Measurements from ENCODE around the gene ZNF117.
"Not testable (repeated sequence)": the region's sequence is repeated elsewhere in the genome, so short reads cannot be mapped to it uniquely, and the experiment has no call there.

Gene ZNF117

GRCh38 chr7:64990936-64991335 is at the start of gene ZNF117:
TSS of gene ZNF117 (minus strand) at chr7:64991036.
- Mint-ChIP-seq H3K27me3 (no peaks in the 10 kb centered on the region), H3K9me3 (peaks cover 51% of the 10 kb centered on the region), H3K4me3 (no peak within 1 kb of the TSS), H3K36me3 (peaks cover 90% of the 10 kb centered on the region), H3K4me1 (peaks cover 8% of the 10 kb centered on the region), H3K27ac (no peak within 1 kb of the TSS)
- no peak for ATAC-seq

- H3K9me3 Mint-ChIP-seq, H3K27me3 Mint-ChIP-seq, H3K36me3 Mint-ChIP-seq: not testable (repeated sequence)
- peak overlapping the region; percentile 82 for H3K27ac Mint-ChIP-seq
- peak overlapping the region; percentile 78 for H3K4me3 Mint-ChIP-seq
- peak; percentile 37 for ATAC-seq
- peaks cover 20% of the 10 kb centered on the region for H3K4me1 Mint-ChIP-seq
These were observed 47.9 kb upstream of the ZNF117 start for GRCh38 chr7:65038767-65039166.

DNA sequence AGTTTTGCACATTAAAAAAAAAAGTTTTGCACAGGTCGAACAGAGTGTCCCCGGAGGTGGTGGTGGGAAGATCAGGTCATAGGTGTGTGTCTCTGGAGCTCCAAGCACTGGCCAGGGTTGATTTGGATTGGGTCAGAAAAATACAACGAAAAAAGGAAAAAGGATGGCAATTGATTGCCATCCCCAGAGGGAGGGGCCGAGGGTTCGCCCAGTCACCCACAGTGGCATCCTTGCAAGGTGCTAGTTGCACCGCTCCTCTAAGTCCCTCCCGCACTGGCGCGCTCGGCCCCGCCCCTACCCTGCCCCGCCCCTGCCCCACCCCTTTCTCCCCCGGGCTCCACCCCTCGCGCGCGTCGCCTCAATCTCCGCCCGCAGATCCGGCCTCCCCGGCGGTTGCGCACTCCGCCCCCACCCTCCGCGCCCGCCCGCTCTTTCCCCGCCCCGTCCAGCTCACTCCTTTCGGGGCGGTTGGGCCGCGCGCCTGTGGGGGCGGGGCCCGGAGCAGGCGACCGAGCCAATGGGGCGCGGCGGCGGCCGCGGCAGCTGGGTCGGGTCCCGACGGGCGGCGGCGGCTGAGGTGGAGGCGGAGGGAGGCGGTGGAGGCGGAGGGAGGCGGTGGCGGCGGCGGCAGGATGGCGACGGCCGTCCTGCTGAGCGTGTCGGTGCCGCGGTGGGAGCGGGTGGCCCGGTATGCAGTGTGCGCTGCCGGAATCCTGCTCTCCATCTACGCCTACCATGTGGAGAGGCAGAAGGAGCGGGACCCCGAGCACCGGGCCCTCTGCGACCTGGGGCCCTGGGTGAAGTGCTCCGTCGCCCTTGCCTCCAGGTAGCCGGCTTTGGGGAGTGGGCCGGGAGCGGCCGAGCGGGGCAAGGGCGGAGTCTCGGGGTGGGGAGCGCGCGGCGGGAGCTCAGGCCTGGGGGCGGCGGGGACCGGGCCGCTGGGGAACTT is 47.2 kb upstream of the ZNF117 start:
- Mint-ChIP-seq H3K4me1 (peaks cover 20% of the 10 kb centered on the region), H3K36me3 (no peaks in the 10 kb centered on the region), H3K4me3 (peak overlapping the region; percentile 84), H3K27me3 (no peaks in the 10 kb centered on the region), H3K27ac (peak overlapping the region; percentile 82), H3K9me3 (peaks cover under 1% of the 10 kb centered on the region)
- peak; percentile 97 for ATAC-seq

DNA sequence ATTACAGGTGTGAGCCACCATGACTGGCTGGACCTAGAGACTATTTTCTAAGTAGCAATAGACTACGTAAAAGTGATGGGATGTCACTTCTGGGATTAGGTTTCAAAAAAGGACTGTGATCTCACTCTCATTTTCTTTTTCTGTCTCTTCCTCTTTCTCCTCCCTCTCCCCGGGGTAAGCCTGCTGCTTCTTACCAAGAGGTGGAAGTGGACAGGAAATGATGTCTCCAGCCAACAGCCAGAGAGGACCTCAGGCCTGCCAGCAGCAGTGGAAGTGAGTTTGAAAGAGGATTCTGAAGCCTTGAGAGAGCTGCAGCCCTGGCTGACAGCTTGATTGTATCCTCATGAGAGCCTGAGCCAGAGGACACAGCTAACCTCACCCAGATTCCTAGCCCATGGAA is 45.7 kb upstream of the ZNF117 start:
- ATAC-seq, result not testable (repeated sequence)

DNA sequence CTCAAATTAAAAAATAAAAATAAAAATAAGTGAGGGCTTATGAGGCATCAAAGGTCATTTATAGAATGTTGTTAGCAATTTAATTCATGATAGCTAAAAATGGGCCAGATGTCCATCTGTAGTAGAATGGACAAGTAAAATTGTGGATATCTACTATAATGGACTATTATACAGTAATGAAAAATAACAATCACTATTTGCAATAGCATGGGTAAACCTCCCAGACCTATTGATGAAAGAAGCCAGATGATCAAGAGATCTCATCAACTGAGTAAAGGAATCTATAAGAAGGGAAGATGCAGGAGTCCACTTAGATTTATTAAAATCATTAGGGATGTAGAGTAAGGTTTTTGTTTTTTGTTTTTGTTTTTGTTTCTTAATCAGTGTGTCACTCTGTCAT is 44.6 kb upstream of the ZNF117 start:
- H3K27me3 Mint-ChIP-seq, H3K27ac Mint-ChIP-seq, H3K36me3 Mint-ChIP-seq, H3K4me3 Mint-ChIP-seq, ATAC-seq, H3K9me3 Mint-ChIP-seq: not testable (repeated sequence)
- peaks cover 20% of the 10 kb centered on the region for H3K4me1 Mint-ChIP-seq

More for the DNA sequence above, 45.7 kb upstream of the ZNF117 start:
- H3K27me3 Mint-ChIP-seq, H3K9me3 Mint-ChIP-seq, H3K4me3 Mint-ChIP-seq, H3K36me3 Mint-ChIP-seq: not testable (repeated sequence)
- Mint-ChIP-seq H3K27ac (peak overlapping the region; percentile 71), H3K4me1 (peaks cover 20% of the 10 kb centered on the region)

GRCh38 chr7:65034120-65034782 is 43.4 kb upstream of the ZNF117 start:
- not testable (repeated sequence) for ATAC-seq, H3K4me3 Mint-ChIP-seq, H3K27me3 Mint-ChIP-seq, H3K9me3 Mint-ChIP-seq, H3K36me3 Mint-ChIP-seq, H3K27ac Mint-ChIP-seq
- H3K4me1 Mint-ChIP-seq, result peaks cover 14% of the 10 kb centered on the region

DNA sequence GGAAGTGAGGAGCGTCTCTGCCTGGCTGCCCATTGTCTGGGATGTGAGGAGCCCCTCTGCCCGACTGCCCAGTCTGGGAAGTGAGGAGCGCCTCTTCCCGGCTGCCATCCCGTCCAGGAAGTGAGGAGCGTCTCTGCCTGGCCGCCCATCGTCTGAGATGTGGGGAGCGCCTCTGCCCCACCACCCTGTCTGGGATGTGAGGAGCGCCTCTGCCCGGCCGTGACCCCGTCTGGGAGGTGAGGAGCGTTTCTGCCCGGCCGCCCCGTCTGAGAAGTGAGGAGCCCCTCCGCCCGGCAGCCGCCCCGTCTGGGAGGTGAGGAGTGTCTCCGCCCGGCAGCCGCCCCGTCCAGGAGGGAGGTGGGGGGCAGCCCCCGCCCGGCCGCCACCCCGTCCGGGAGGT is 42.6 kb upstream of the ZNF117 start:
- not testable (repeated sequence) for H3K9me3 Mint-ChIP-seq, H3K27ac Mint-ChIP-seq, ATAC-seq

DNA sequence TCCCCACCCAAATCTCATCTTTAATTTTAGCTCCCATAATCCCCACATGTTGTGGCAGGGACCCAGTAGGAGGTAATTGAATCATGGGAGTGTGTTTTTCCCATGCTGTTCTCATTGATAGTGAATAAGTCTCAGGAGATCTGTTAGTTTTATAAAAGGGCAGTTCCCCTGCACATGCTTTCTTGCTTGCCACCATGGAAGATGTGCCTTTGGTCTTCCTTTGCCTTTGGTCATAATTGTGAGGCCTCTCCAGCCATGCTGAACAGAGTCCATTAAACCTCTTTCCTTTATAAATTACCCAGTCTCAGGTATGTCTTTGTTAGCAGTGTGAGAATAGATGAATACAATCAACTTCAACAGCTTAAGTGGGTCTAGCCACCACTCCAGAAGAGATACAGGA is 34.2 kb upstream of the ZNF117 start:
- not testable (repeated sequence) for H3K27ac Mint-ChIP-seq, H3K9me3 Mint-ChIP-seq

More for the DNA sequence above, 42.6 kb upstream of the ZNF117 start:
- not testable (repeated sequence) for H3K4me3 Mint-ChIP-seq, H3K36me3 Mint-ChIP-seq, H3K4me1 Mint-ChIP-seq, H3K27me3 Mint-ChIP-seq

GRCh38 chr7:65020978-65021377 is 30.1 kb upstream of the ZNF117 start:
- not testable (repeated sequence) for H3K36me3 Mint-ChIP-seq, H3K27ac Mint-ChIP-seq, H3K9me3 Mint-ChIP-seq, H3K4me1 Mint-ChIP-seq, H3K4me3 Mint-ChIP-seq, ATAC-seq, H3K27me3 Mint-ChIP-seq

More for the DNA sequence above, 34.2 kb upstream of the ZNF117 start:
- H3K4me1 Mint-ChIP-seq, ATAC-seq, H3K4me3 Mint-ChIP-seq, H3K36me3 Mint-ChIP-seq, H3K27me3 Mint-ChIP-seq: not testable (repeated sequence)

DNA sequence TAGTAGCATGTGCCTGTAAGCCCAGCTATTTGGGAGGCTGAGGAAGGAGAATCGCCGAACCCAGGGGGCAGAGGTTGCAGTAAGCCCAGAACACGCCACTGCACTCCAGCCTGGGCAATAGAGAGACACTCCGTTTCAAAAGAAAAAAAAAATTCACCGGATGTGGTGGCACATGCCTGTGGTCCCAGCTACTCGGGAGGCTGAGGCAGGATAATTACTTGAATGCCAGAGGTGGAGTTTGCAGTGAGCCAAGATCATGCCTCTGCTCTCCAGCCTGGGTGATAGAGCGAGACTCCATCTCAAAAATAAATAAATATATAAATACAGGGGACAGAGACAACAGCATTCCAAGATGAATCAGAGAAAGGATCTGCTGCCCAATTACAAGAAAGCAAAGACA is 19.0 kb upstream of the ZNF117 start:
- peaks cover 21% of the 10 kb centered on the region for H3K4me1 Mint-ChIP-seq
- not testable (repeated sequence) for H3K4me3 Mint-ChIP-seq, H3K27me3 Mint-ChIP-seq, H3K36me3 Mint-ChIP-seq, H3K27ac Mint-ChIP-seq, ATAC-seq, H3K9me3 Mint-ChIP-seq

DNA sequence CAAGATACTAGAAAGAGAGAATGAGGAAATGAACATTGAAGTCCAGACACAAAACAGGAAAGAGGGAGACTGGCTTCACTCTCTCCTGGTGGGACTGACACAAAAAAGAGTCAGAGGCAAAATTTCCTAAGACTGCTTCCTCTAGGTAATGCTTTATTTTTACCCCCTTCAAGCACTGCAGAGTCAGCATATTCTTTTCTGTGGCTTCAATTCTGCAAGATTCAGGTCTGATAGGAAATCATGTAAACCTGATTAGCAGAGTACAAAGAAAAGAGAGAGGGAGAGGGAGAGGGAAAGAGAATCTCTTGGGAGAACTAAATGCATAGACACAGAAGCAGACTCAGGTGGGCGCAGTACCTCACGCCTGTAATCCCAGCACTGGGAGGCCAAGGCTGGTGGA is 18.6 kb upstream of the ZNF117 start:
- not testable (repeated sequence) for ATAC-seq, H3K4me3 Mint-ChIP-seq, H3K27me3 Mint-ChIP-seq, H3K36me3 Mint-ChIP-seq, H3K27ac Mint-ChIP-seq, H3K9me3 Mint-ChIP-seq
- H3K4me1 Mint-ChIP-seq, result peaks cover 26% of the 10 kb centered on the region

- H3K4me3 Mint-ChIP-seq, result peak overlapping the region; percentile 49
- H3K27me3 Mint-ChIP-seq, H3K9me3 Mint-ChIP-seq, ATAC-seq: not testable (repeated sequence)
- H3K36me3 Mint-ChIP-seq, result peaks cover 30% of the 10 kb centered on the region
- H3K27ac Mint-ChIP-seq, result peak overlapping the region; percentile 99
- peaks cover 42% of the 10 kb centered on the region for H3K4me1 Mint-ChIP-seq
These were observed 16.2 kb upstream of the ZNF117 start for GRCh38 chr7:65007036-65007435.

DNA sequence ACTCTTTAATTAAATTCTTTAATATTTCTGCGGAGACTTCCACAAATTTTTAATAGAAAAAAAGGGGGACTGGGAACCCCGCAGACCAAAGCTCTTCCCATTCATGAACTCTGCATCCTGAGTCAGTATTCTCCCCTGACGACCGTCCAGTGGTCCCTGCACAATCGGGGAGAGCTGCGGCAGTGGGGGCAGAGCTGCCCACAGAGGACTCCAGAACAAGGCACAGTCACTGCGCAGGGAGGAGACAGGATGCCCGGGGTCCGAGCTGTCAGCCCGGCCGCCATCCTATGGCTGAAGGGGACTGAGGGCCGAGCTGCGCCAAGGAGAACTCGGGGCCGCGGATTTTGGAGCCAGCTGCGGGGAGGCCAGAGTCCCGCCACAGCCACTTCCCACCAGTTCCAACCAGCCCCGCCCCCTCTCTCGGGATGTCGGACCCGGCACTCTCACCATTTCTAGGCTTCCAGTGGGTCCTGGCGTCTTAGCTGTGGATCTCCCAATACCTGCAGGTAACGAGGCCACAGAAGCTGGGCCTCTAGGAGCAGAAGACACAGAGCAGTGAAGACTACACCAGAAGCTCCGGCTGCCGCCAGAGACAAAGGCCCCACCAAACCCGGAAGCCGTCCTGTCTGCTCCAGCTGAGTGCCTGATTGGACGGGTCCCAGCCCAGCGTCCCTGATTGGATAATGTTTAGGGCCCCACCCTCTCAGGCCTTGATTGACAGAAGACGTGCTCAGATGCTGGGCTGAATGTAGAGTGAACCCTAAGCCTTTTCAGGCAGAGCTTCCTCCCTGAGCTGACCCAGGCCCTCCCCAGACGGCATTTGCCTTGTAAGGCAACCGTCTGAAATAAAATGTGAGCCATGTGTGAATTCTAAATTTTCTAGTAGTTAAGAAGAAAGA is 15.5 kb upstream of the ZNF117 start, which contains the start of gene ERV3-1:
Gene ERV3-1, minus strand, starts transcription at position 594 of the 899 bp plus-strand sequence. CDS start 13,661 bp downstream, outside the sequence.
- Mint-ChIP-seq H3K9me3 (peaks cover under 1% of the 10 kb centered on the region), H3K27ac (peak within 1 kb of the TSS; percentile 99), H3K4me3 (peak within 1 kb of the TSS; percentile 99), H3K4me1 (peaks cover 49% of the 10 kb centered on the region), H3K36me3 (peaks cover 37% of the 10 kb centered on the region), H3K27me3 (no peaks in the 10 kb centered on the region)
- ATAC-seq, result peak; percentile 100

GRCh38 chr7:65004575-65004974 is 13.7 kb upstream of the ZNF117 start:
- H3K4me1 Mint-ChIP-seq, result peaks cover 56% of the 10 kb centered on the region
- H3K27me3 Mint-ChIP-seq, result no peaks in the 10 kb centered on the region
- ATAC-seq, result no peak
- H3K9me3 Mint-ChIP-seq, result peaks cover 4% of the 10 kb centered on the region
- peak overlapping the region; percentile 99 for H3K27ac Mint-ChIP-seq
- peak overlapping the region; percentile 99 for H3K4me3 Mint-ChIP-seq
- H3K36me3 Mint-ChIP-seq, result peaks cover 54% of the 10 kb centered on the region

Data from stimulated activated memory B cell treated with anti-CD40 and anti-IgM and Interleukin-4, amounts not matched to agents 10 μg/mL and 1 μg/mL and 100 μg/mL, for 72 hours (primary cell).